NCI-H2196 (cell line): ENCODE measurements around the gene GMDS.
"Not testable (repeated sequence)": the region's sequence is repeated elsewhere in the genome, so short reads cannot be mapped to it uniquely, and the experiment has no call there.

Experiments
- DNase-seq: peaks from one replicate; lab custom pipeline; 2025; ENCODE audit not compliant: unreplicated experiment; lab: John Stamatoyannopoulos, UW

GMDS gene

DNA sequence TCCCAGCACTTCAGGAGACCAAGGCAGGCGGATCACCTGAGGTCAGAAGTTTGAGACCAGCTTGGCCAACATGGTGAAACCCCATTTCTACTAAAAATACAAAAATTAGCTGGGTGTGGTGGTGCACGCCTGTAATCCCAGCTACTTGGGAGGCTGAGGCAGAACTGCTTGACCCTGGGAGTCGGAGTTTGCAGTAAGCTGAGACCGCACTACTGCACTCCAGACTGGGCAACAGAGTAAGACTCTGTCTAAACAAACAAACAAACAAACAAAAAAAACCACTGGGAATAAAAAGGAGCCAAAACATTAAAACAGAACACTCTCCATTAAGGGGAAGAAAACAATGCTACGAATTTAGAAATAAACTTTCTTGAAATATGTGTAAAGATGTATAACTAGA, 576.9 kb downstream of the GMDS start:
- not testable (repeated sequence) for DNase-seq

DNA sequence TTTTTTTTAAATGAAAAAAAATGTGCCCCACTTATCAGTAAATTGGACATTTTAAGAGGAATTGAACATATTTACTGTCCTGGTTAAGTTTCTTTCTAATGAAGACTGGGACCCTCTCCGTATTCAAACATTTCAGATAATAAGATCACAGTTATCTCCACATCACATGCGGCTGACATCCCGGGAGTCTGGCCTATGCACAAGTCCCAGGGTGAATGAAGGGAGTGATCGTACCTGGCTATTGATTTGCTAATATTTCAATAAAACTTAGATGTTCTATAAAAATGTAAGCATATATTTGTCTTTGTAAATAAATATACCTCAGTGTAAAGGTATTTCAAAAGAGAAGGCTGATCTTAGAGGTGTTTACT, 577.6 kb downstream of the GMDS start:
- DNase-seq: no peak

DNA sequence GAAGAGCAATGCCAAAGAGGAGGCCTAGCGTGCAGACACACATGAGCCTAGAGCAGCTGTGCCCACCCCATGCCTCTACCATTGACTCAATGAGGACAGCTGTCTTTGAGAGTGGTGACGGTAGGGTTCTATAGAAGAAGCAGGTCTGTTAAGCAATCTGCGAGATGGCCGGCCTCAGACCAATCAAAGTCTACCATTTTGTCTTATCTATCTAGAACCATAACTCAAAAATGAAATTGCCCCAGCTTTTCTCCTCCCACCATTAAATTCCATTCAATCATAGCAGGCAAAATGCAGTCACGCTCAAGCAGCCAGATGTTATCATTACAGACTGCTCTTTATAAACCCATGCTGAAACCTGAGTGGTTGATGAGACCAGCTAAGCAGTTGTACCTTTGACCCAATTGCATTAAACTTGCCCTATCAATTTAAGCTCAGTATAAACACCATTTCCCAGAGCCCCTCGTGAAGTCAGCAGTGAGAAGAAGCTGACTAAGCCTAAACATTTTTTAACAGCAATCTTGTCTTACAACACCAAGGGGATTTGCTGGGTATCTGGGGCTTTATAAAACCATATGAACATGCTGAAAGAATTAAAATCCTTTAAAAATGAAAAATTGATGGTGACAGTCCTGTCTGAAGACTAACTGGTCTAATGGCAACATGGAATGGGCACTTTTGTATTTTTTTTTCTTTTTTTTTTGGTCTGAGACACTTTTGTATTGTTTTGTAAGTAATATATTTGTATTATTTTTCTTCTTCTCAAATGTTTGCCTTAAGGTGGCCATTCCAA, 578.2 kb downstream of the GMDS start:
- no peak for DNase-seq

DNA sequence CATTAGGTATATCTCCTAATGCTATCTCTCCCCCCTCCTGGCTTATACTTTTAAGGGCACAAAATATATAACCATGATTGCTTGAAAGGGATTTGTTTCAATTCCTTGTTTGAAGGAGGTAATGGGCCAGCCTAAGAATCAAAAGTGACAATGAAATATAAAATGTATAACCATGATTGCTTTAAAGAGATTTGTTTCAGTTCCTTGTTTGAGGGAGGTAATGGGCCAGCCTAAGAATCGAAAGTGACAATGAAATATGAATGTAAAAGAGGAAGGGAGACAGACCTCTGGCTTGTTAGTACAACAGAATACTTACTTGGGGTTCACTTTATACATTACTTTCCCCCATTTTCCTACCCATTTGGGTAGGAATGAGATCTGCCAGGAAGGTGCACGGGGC, 580.2 kb downstream of the GMDS start:
- DNase-seq: no peak

DNA sequence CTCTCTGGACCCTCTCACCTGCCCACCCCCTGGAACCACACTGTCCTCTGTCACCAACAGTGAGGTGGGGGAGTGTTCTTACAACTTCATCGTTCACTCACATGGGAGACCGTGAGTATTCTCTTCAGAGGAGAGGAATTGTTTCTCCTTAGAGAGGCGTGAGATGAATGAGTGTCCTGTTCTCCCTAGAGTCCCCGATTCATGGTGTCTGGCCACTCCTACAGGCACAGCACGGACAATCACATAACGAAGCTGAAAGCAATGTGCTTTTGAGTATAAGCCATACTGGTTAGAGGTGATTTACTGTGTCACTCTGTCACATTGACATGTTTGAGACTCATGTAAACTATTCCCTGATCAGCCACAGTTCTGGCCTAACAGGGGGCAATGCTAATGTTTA, 581.1 kb downstream of the GMDS start:
- DNase-seq: no peak

DNA sequence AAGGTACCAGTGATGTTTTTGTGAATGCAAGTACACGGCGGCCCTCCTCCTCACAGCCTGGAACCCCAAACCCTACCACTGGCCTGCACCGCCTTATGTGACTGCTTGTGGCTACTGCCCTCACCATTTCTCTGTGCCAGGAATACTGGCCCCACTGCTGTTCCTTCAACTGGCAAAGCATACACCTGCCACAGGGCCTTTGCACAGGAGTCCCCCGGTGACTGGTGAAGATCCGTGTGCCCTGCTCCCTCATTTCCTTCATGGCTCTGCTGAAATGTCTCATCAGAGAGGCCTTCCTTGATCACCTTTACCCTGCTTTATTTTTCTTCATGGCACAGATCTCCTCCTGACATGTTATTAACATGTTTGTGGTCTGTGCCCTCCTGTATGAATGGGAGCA, 581.9 kb downstream of the GMDS start:
- DNase-seq: no peak

DNA sequence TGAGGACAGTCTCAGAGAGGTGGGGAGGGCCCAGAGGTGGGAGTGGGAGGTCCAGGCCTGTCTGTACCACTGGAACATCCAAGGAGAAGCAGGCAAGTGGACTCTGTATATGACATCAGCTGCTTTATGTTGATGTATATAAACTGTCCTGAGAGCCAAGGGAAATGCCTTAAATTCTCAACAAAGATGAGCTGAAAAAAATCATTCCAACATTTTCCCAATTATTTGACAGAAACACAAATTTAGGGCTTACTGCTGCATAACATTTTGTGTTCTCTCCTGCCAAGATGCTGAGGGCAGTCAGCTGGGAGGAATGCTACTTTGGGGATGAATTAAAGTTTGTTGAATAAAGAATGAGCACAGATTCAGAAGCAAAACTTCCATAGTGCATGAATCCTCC, 582.9 kb downstream of the GMDS start:
- DNase-seq: no peak

DNA sequence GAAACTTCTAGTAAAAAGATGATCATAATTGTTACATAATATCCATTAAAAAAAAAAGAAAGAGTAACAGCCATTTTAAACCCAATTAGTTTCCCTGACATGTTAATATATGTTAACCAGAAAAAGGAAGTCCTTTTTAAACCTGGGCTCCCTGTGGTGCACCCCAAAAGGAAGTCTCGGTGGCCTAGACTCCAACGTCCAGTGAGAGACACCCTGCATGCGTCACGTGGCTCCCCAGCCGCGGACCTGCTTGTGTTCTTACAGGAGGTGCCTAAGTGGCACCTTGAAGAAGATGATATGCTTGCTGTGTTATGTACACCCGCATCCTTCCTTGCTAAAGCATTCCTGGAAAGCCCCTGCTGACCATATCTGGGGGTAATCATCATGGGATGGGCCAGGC, 585.6 kb downstream of the GMDS start:
- DNase-seq: no peak

DNA sequence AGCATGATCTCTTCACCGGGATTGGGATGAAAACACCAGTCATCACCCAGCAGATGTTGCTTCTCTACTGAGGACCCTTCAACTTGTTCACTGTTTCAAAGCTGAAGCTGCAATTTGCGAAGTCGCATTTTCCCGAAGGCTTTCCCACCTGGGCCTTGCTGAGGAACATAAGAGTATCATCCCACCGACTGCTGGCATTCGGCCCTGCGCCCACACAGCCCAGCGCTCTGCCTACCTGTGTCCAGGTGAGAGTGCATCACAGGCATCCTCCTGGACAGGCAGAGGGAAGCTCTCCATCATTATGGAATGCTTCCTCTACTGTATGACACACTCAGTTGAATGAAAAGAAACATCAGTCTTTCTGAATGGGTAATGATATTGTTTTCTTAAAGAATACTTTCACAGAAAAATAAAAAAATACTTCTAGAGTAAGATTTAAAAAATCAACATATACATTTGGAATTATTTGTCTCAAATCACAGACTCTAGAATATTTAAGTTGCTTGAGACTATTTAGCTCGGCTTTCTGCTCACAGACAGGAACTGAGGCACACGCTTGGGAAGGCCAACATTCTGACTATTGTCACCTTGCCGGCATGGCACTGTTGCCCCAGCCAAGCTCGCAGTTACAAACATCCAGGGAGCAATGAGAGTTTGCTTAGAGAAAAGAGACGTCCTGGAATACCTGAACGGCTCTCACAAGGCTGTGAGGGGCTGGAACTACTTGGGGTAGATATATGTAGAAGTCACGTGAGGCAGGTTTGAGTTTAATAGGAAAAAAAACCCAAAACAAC, 587.0 kb downstream of the GMDS start:
- no peak for DNase-seq

DNA sequence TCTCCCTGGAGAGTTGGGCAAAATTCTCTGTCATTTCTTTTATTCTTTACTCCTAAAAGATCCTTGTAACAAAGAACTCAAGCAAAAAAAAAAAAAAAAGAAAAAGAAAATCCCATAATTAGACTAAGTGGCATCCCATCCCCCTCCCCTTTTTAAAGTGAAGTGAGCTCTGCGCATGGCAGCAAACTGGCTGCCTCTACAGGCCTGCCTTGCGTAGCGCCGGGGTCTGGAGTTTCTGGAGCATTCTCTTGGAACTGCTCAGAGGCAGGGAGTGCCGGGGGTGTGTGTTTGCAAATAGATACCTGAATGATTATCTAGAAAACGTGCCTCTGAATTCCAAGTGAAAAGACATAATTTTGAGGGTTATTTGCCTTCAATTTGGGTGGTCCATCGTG, 587.6 kb downstream of the GMDS start:
- no peak for DNase-seq

DNA sequence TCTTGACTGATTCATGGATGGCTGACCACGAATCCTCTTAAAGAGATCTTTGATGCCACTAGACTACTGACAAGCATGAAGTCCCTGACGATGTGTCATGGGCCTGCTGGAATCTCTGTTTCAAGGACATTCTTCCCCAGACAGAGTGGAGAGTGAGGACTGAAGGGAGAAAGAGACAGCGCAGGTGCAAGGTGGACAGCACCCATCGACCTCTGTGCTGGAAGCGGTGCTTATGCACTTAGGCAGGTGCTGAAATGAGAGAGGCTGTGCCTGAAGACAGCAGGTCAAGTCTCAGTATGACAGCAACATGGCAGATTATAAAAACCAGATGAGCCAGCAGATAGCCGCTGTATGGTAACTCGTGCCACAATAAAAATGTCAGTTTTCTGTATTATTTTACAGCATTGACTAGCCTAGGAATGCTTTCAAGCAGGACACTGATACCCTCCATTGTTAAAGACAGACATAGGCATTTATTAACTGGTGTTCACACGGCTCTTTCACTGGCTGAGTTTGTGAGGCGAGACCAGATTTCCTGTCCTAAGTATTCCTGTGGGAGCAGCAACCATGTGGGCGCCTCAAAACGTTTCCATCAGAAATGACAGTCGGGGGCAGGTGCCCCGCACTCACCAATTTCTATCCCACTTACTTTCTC, 588.2 kb downstream of the GMDS start:
- DNase-seq: no peak

DNA sequence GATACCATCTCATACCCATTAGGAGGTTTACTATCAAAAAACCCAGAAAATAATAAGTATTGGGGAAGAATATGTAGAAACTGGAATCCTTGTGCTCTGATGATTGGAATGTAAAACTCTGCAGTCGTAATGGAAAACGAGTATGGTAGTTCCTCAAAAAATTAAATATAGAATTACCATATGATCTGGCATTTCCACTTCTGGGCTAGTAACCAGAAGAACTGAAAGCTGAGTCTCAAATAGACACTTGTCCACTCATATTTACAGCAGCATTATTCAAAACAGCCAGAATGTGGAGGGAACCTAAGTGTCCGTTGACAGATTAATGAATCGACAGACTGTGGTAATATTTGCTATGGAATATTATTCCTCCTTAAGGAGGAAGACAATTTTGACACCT, 591.4 kb downstream of the GMDS start:
- no peak for DNase-seq

DNA sequence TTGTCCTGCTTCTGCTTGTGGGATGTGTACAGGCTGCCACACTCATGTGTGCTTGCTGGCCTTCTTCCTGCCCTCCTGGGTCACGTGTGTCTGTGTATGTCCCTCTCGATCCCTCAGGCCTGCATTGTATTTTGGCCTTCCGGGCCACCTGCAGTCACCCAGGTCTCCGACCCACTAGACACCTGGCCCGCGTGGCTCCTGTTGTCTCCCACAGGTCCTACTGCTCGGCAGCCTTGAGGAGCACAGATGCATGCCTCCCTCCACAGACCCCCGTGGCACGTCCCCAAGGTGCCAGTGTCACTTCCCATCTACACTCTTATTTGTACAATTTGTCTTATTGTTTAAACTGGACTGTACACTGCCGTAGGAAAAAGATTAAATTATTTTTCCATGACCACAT, 592.6 kb downstream of the GMDS start:
- DNase-seq: no peak

DNA sequence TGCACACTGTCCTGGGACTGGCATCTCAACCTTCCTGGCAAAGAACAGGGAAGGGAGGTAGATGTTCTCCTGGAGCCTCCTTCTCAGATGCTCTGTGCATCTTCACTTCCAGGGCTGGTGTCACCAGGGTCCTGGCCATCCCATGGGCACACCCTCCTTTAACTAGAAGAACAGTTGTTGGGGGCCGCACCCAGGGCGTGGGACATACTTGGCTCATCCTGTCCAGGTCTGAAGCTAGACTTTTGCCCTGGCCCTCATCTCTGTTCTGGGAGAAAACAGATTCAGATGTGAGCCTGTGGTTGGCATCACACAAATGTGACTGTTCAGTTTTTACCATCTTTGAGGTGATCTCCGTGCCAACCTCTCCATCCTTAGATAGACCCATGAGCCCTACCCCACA, 594.0 kb downstream of the GMDS start:
- no peak for DNase-seq

DNA sequence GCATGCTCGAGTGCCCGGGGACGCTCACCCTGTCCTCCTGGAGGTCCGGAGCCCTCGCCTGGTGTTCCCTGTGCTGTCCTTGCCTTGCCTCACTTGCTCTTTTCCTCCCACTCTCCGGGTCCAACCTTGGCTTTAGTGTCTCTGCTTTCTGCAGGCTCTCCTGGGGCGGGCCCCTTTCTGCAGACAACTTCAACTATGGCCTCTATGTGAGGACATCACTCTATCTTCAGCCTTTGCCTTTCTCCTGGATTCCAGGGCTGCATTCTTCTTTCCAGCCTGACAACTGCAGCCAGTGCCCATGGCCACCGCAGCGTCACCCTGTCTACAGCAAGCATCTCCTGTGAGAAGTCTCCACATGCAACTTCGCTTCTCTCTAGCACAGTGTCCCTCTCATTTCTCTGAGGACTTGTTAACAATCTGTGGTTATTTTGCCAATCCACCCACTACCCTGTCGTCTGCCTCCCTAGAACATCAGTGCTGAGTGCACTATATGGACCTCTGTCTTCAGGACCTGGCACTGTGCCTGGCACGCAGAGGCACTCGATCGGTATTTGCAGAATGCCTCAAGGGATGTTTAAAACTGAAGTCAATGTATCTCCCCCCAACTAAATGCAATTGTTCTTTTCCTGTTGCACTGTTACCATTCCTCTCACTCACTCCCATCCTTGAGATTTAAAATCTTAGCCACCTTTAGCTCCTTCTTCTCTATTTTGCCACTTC, 599.8 kb downstream of the GMDS start:
- DNase-seq: no peak

DNA sequence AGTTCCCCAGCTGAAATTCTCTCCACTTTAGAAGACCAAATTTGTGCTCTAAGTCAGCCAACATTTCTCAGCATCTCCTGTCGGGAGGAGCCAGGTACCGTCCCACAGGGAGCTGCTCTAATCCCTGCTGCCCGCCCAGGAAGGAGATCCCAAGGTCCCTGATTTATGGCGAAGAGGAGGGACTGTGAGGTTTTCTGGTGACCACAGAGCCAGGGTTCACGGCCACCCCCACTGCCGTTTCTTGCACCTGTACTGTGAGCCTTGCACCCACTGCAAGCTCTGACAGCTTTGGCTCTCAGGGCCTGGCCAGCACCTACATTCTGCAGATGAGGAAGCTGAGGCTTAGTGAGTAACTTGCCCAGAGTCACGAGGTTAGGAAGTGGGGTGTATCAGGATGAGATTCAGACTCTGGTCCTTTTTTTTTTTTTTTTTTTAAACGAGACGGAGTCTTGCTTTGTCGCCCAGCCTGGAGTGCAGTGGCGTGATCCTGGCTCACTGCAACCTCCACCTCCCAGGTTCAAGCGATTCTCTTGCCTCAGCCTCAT, 600.8 kb downstream of the GMDS start:
- DNase-seq: no peak

DNA sequence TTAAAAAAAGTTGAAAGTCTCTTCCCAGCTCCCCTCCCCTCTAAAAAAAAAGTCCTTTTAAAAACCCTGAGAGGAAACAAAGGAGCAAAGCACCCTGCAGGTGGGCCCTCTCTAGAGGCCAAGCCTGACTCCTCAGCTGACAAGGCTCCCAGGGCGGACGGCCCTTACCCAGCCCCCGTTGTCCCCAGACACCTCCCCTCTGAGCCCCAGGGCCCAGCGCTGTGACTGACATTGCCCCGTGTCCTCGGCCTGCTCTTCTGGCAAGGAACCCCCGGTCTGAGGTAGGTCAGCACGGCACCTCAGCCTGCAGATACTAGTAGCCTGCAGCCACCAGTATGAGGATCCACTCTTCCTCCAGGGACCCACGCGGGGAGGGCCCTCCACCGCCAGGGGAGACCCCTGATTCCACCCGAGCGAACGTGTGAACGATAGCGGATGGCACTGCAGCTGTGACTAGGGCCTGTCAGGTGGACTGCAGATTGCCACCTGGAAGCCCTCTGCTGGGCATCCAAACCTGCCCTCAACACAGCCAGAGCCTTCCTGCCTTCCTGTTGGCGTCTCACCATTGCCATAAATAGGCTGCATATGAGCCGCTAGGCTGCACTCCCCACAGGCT, 601.5 kb downstream of the GMDS start:
- no peak for DNase-seq

DNA sequence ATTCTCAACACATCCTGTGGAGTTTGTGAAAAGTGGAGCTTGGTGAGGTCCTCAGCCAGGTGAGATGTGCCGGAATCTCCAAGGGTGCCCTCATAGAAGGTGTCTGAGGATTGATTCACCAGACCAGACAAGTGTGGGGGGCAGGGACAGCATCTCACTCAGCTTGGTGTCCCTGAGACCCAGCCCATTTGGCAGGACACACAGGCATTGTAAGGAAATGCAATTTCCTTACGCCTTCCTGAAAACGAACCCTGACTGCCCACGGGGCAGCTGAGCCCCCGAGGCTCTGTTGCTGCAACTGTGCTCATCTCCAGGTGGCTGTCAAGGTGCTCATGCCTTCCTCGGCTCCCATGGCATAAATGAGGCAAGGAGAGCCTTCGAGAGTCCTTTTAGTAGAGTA, 602.3 kb downstream of the GMDS start:
- no peak for DNase-seq

DNA sequence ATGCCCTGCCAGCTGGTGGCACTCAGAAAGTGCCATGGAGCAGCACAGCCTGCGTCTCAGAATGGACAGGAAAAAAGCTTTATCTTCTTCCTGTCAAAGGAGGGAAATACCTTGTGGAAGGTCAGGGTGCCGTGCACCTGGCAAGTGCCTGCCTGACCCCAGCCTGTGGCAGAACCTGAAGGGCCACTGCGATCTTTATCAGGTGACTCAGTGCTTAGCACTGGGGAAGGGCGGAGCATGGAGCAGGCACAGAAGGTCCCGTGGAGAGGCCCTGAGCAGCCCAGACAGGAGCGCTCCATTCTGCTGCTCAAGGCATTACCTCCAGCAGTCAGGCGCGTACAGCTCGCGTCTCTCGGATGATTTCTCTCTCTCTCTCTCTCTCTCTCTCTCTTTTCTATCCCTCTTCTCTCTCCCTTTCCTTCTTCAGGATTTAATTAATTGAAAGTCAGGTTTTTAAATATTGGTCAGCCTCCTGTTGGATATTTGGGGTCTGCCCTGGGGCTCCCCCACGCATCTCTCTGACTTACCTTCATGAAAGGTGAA, 604.0 kb downstream of the GMDS start:
- DNase-seq: no peak

DNA sequence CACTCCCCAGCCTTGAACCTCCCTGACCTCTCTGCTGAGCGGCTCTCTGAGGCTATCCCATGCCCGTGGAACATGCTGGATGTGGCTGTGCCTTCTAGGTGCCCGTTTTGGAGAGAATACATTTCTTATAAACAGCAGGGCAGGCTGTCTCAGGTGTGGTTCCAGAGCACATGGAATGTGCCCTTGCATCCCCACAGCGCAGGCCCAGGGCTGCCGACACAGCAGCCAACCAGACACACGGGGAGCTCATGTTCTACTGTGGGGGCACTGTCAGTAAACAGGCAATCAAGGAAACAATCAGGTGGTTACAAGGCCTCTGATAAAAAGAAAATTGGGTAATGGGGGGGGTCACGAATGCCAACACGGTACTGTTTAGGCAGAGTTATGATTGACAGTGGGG, 604.9 kb downstream of the GMDS start:
- no peak for DNase-seq

DNA sequence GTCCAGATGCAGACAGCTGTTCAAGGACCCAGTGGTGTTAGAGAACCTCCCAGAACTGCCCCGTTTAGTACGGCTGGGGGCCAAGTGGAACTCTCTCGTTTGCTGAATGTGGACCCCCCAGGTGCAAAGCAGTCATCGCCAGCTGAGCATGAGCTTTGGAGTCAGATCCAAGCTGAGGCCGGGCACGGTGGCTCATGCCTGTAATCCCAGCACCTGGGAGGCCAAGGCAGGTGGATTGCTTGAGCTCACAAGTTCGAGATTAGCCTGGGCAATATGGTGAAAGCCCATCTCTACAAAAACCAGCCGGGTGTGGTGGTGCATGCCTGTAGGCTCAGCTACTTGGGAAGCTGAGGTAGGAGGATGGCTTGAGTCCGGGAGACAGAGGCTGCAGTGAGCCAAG, 606.0 kb downstream of the GMDS start:
- DNase-seq: no peak
